Osteoblast (primary cell): ENCODE measurements around the gene SORL1. TPM values are rescaled to one million over a fixed set of nuclear protein-coding genes. Genes with fewer than 3 reads are reported as not detected.

Experiments
- DNase-seq: peaks from one replicate; pipeline ENCODE4 v3.0.0; 2011; ENCODE audit warnings: low spot score, mixed read lengths; ENCODE audit not compliant: insufficient read length; ENCODE audit errors: missing footprints
- H2AFZ ChIP-seq: 2 replicates; pipeline ENCODE4 v1.6.0; 2011; ENCODE audit warnings: mild to moderate bottlenecking, low read length
- H3K27ac ChIP-seq: 2 replicates; pipeline ENCODE4 v1.5.1; 2011; ENCODE audit warnings: mild to moderate bottlenecking, low read depth, low read length, moderate library complexity
- H3K27me3 ChIP-seq: 2 replicates; pipeline ENCODE4 v1.6.0; 2012; ENCODE audit warnings: mild to moderate bottlenecking, control low read depth, inconsistent platforms, low read length, moderate library complexity; ENCODE audit not compliant: insufficient read depth
- H3K36me3 ChIP-seq: 2 replicates; pipeline ENCODE4 v1.5.1; 2011; ENCODE audit warnings: mild to moderate bottlenecking, low read length, control low read depth, moderate library complexity; ENCODE audit not compliant: insufficient read depth
- H3K4me1 ChIP-seq: 2 replicates; pipeline ENCODE4 v1.5.1; 2011; ENCODE audit warnings: mild to moderate bottlenecking, low read length, control low read depth, moderate library complexity; ENCODE audit not compliant: insufficient read depth
- H3K4me2 ChIP-seq: 2 replicates; pipeline ENCODE4 v1.6.0; 2011; ENCODE audit warnings: mild to moderate bottlenecking, low read length; ENCODE audit not compliant: insufficient read depth
- H3K4me3 ChIP-seq: fragments of 200-600 bp; sonication (generic); 3 replicates; pipeline ENCODE4 v1.5.1; 2012; ENCODE audit warnings: mild to moderate bottlenecking, low read length, inconsistent platforms; ENCODE audit not compliant: insufficient read depth
- H3K79me2 ChIP-seq: 2 replicates; pipeline ENCODE4 v1.6.0; 2012; ENCODE audit warnings: mild to moderate bottlenecking, low read length, control low read depth, inconsistent platforms; ENCODE audit not compliant: insufficient read depth
- H3K9me3 ChIP-seq: 2 replicates; pipeline ENCODE4 v1.5.1; 2011; ENCODE audit warnings: low read depth, low read length, control low read depth
- H4K20me1 ChIP-seq: 2 replicates; pipeline ENCODE4 v1.6.0; 2012; ENCODE audit warnings: mild to moderate bottlenecking, low read length, control low read depth; ENCODE audit not compliant: insufficient read depth
- CTCF ChIP-seq: IDR thresholded peaks from 2 replicates; pipeline ENCODE4 v1.5.1; 2011; ENCODE audit warnings: mild to moderate bottlenecking, low read depth, low read length, moderate library complexity; ENCODE audit errors: extremely low read depth
- total RNA-seq: library from RNA; depleted of rRNA; stranded (reverse); fragments of >200 nt; gene quantifications from 2 replicates; pipeline ENCODE4 v1.2.3, GENCODE V29; 2012

Gene SORL1
- total RNA-seq, 1 donor = 0.36 TPM

GRCh38 chr11:121572571-121573059 is 120.5 kb downstream of the SORL1 start:
- no peaks in the 10 kb centered on the region for H3K79me2 ChIP-seq
- no peak for TF ChIP-seq CTCF
- no peaks in the 10 kb centered on the region for H3K4me1 ChIP-seq
- no peak for DNase-seq
- H3K27ac ChIP-seq = no peak overlapping the region
- H3K4me2 ChIP-seq = no peak overlapping the region
- H4K20me1 ChIP-seq = no peaks in the 10 kb centered on the region
- peaks cover 28% of the 10 kb centered on the region for H3K27me3 ChIP-seq
- H3K4me3 ChIP-seq = no peak overlapping the region
- H2AFZ ChIP-seq = no peak overlapping the region
- H3K9me3 ChIP-seq = no peaks in the 10 kb centered on the region
- H3K36me3 ChIP-seq = no peaks in the 10 kb centered on the region

- Histone ChIP-seq H3K9me3 (no peaks in the 10 kb centered on the region), H3K4me3 (no peak overlapping the region), H3K27ac (no peak overlapping the region)
These were observed 122.7 kb downstream of the SORL1 start for GRCh38 chr11:121574801-121575200.

GRCh38 chr11:121575250-121575962 is 123.3 kb downstream of the SORL1 start:
- Histone ChIP-seq H3K4me1 (no peaks in the 10 kb centered on the region), H3K36me3 (no peaks in the 10 kb centered on the region), H3K79me2 (no peaks in the 10 kb centered on the region), H2AFZ (no peak overlapping the region), H3K9me3 (no peaks in the 10 kb centered on the region), H3K27me3 (peaks cover 40% of the 10 kb centered on the region), H3K4me3 (no peak overlapping the region), H4K20me1 (no peaks in the 10 kb centered on the region), H3K4me2 (no peak overlapping the region), H3K27ac (no peak overlapping the region)
- no peak for TF ChIP-seq CTCF
- DNase-seq = no peak

More at GRCh38 chr11:121574801-121575200, 122.7 kb downstream of the SORL1 start:
- Histone ChIP-seq H3K36me3 (no peaks in the 10 kb centered on the region), H4K20me1 (no peaks in the 10 kb centered on the region), H3K4me1 (no peaks in the 10 kb centered on the region), H3K27me3 (peaks cover 37% of the 10 kb centered on the region), H3K4me2 (no peak overlapping the region), H2AFZ (no peak overlapping the region), H3K79me2 (no peaks in the 10 kb centered on the region)
- no peak for TF ChIP-seq CTCF
- DNase-seq = no peak

- Histone ChIP-seq H3K79me2 (no peaks in the 10 kb centered on the region), H3K4me1 (no peaks in the 10 kb centered on the region), H2AFZ (no peak overlapping the region), H3K27ac (no peak overlapping the region), H3K27me3 (peaks cover 40% of the 10 kb centered on the region), H3K4me3 (no peak overlapping the region), H4K20me1 (no peaks in the 10 kb centered on the region), H3K36me3 (no peaks in the 10 kb centered on the region), H3K4me2 (no peak overlapping the region), H3K9me3 (no peaks in the 10 kb centered on the region)
- no peak for TF ChIP-seq CTCF
- DNase-seq = no peak
These were observed 123.8 kb downstream of the SORL1 start for GRCh38 chr11:121575963-121576290.
